ENCODE data around the gene TMC8.
"Not testable (repeated sequence)": the region's sequence is repeated elsewhere in the genome, so short reads cannot be mapped to it uniquely, and the experiment has no call there.

The TMC8 gene

DNA sequence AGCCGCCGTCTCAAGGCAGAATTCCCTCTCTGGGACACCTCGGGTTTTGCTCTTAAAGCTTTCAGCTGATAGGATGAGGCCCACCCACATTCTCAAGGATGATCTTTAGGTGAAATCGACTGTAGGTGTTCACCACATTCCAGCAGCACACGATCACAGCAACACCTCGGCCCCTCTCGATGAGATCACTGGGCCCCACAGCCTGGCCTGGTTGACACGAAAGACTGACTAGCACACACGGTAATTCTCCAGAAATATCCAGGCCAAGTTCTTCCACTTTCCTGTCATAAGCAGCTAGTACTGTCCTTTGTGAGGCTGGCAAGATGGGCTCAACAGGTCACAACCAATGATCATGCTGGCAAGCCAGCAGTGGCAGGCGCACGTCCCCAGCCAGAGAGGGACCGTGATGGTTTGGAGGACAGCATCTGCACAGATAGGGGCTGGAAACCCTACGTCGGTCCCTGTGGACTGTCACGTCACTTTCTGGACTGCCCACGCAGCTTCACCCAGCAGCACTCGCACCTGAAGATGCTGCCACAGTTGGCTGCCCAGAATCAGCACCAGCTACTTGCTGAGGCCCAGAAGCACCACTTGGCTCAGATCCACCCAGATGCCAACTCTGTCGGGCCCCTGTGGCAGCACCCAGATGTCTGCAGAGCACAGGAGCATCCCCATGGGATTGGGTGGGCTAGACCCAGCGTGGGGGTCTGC is 19.4 kb upstream of the TMC8 start:
- no peak for DNase-seq

DNA sequence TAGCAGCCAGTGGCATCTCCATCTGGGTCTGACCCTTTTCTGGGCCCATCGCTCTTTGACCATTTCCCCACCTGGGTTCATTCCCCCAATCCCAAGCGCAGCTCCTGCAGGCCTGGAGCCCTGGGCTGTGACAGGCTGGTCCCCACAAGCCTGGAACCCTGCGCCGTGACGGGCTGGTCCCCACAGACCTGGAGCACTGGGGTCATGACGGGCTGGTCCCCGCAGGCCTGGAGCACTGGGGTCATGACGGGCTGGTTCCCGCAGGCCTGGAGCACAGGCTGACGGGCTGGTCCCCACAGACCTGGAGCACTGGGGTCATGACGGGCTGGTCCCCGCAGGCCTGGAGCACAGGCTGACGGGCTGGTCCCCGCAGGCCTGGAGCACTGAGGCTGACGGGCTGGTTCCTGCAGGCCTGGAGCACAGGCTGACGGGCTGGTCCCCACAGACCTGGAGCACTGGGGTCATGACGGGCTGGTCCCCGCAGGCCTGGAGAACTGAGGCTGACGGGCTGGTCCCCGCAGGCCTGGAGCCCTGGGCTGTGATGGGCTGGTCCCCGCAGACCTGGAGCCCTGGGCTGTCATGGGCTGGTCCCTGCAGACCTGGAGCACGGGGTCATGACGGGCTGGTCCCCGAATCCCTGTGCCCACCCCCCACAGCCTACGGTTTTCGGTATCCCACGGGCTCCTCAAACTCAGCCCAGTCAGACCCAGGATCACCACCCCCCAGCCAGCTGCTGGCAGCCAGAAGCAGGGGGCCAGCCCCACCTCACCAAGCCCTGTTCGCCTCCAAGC is 18.6 kb upstream of the TMC8 start:
- DNase-seq: no peak

DNA sequence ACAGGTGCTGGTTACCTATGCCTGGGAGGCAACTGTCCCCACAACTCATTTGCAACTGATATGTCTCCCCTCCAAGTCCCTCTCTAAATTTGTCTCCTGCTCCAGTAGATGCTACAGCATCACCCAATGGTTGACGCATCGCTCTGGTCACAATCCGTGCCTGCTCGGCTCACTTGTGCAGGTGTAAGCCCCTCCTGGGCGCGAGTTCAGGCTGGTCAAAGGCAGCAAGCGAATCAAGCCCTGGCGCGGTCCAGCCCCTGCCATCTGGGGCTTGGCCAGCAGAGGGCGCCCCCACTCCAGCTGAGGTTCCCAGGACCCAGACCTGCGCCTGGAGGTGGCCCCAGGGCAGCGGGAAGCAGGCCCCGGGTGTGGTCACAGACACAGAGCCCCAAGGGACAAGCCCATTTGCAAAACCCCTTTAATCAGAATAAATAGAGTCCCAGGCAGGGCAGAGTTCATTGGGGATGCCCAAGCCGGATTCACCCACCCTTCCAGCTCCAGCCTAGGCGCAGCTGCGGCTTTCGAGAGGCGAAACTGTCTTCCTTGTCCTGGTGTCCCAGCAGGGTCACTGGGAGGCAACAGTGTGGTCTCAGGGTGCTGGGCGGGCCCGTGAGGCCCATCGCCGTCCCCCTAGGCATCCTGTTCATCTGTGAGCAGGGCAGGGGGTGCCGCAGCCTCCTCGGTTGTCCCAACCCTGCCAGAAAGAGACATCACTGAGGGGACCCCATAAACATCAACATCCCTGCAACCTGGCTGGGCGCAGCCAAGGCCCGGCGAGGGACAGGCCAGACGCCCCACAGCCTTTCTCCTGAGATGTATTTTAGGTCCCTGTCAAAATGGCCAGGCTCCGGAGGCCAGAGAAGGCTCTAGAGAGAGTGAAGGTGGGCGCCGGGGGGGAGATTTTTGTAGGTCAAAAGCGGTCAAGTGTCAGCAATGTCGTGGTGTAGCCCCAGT is 17.8 kb upstream of the TMC8 start:
- DNase-seq: peak; percentile 40

DNA sequence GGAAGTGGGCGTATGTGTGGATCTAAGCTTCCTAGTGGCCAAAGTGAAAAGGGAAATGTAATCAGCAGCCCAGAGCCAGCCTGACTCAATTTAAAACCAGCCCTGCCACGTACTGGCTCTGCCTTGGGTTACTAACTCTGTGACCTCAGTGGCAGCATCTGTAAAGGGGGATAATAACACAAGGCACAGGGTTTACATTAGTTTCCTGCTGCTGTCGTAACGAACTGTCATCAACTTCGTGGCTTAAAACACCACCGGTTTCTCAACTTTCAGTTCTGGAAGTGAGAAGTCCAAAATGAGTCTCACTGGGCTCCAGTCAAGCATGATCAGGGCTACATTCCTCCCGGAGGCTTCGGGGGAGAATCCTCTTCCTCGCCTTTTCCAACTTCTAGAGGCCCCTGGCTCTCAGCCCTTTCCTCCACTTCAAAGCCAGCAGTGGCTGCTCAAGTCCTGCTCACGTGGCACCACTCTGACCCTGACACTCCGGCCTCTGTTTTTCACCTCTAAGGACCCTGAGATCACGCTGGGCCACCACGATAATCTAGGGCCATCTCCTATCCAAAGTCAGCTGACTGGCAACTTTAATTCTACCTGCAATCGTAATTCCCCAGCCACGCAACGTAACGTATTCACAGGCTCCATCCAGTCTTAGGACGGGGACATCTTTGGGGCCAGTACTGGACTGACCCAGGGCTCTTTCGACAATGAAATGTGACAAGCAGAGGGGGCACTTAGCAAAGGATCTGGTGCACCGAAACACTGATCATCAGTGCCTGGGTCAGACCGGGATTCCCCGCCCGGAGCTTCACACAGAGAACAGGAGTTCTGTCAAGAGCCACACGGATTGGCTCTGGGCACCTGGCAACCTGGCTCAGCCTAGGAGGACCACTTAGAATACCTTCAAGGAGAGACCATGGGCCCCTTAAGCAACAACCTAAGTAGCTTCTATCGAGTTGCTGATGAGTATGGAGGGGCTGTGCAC is 16.5 kb upstream of the TMC8 start:
- DNase-seq: no peak

DNA sequence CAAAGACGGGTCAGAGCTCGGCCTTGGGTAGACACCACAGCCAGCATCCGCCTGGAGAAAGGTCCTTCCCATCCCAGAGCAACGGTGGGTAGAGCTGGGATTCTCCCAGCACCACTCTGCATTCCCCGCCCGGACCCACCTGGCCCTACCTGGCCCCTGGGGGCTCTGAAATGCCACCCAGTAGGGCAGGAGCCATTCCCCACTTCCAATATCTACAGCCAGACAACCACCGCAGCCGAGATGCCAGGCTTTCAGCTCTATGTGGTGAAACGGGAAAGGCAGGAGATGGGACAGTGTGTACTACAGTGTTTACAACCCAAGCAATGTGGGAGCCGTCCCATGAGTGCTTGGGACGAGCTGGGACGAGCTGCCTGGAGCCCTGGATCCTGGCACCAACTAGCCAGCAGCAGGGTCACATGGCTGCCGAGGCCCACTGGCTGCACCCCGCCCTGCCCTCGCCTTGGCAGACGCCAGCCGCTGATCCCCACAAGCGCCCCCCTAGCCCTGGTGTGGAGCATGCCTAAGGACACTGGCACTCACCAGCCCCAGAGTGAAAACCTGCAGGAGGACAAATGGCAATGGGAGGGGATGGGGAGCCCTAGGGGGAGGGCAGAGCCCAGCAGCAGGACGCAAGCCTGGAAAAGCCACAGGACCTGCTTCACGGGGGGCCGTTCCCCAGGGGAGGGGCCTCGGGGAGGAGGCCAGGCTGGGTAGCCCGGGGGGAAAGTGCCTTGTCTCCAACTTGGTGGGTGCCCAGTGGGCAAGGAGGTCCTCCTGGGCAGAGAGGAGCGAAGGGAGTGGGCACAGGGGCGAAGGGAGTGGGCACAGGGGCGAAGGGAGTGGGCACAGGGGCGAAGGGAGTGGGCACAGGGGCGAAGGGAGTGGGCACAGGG is 15.5 kb upstream of the TMC8 start:
- no peak for DNase-seq

DNA sequence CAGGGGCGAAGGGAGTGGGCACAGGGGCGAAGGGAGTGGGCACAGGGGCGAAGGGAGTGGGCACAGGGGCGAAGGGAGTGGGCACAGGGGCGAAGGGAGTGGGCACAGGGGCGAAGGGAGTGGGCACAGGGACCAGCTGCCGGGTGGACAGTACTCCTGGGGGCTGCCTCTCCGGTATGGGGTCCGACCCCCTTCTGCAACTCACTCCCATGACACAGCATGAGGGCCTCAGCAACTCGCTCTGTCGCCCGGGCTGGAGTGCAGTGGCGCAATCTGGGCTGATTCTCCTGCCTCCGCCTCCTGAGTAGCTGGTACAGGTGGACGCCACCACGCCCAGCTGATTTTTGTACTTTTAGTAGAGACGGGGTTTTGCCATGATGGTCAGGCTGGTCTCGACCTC is 14.8 kb upstream of the TMC8 start:
- DNase-seq: not testable (repeated sequence)

DNA sequence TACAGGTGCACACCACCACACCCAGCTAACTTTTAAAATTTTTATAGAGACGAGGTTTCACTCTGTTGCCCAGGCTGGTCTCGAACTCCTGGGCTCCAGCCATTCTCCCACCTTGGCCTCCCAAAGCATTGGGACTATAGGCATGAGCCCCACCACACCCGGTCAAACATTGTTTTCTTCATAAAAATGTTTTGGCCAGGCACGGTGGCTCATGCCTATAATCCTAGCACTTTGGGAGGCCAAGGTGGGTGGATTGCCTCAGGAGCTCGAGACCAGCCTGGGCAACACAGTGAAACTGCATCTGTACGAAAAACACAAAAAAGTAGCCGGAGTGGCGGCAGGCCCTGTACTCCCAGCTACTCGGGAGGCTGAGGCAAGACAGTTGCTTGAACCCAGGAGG is 14.2 kb upstream of the TMC8 start:
- DNase-seq: no peak

DNA sequence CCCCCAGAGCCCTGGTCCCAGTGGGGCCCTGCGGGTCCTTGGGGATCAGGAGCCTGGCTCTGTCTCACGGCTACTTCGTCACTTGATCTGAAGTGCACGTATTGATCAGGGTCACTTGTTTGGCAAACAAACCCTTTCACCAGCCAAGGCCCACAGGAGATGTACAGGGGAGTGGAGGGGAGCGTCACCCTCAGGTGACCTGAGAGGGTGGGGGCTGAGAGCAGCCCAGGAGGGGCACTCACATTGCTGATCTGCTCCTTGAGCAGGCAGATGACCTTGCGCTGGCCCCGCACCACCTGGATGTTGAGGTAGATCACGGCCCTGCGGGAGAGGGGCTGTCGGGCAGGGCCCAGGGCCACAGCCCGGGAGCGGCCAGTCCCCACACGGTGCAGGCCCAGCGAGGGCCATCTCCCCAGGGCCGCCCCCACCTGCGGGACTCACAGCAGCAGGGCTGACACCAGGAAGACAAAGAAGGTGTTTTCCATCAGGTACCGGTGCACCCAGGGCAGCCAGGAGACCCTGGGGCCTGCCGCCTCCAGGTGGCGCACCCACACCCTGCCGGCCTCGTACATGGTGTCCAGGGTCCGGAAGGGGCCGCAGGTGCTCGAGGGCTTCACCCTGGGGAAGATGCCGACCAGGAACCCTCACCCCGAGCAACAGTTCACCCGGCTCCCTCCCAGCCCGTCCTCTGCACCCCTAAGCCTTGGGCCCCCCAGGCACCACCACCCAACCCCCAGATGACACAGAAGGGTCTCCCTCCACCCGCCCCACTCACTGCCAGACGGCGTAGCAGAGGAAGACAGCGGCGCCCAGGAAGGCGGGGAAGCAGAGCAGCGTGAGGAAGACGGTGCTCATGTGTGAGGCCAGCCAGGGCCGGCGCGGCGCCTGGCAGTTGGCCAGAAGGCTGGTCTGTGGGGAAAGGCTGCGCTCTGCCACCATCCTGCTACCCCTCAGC is 13.3 kb upstream of the TMC8 start:
- DNase-seq: no peak

DNA sequence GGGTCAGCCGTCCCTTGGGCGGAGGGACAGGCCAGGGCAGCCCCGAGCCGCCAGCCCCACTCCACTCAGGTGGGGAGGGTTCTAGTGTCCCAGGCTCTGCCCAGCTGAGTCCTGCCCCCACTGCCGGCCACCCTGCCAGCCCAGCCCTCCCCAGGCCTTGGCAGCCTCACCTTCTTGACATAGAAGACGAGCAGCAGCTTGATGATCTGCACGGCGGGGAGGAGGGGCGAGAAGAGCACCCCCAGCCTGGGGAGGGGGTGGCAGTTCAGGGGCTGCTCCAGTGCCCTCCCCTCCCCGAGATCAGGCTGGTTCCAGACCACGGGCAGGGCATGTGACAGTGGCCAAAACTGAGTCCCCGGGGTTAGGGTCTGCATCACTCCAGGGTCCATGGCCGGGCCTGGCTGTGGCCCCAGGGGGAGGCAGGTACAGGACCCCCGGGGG is 11.8 kb upstream of the TMC8 start:
- no peak for DNase-seq

DNA sequence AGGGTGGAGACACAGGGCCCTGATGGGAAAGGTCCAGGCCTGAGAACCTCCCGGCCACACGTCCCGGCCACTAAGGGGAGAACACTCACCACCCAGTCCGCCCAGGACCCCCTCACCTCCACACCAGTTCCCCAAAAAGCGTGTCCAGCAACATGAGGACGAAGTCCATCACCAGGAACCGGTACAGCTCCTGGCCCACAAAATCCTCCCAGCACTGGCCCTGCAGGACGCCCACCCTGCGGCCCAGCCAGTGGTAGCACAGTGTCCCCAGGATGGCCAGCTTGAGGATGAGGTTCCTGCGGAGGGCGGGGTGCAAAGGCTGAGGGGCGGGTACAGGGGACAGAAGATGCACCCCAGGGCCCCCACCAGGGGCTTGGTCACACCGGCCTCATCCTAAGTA is 10.0 kb upstream of the TMC8 start:
- no peak for DNase-seq

DNA sequence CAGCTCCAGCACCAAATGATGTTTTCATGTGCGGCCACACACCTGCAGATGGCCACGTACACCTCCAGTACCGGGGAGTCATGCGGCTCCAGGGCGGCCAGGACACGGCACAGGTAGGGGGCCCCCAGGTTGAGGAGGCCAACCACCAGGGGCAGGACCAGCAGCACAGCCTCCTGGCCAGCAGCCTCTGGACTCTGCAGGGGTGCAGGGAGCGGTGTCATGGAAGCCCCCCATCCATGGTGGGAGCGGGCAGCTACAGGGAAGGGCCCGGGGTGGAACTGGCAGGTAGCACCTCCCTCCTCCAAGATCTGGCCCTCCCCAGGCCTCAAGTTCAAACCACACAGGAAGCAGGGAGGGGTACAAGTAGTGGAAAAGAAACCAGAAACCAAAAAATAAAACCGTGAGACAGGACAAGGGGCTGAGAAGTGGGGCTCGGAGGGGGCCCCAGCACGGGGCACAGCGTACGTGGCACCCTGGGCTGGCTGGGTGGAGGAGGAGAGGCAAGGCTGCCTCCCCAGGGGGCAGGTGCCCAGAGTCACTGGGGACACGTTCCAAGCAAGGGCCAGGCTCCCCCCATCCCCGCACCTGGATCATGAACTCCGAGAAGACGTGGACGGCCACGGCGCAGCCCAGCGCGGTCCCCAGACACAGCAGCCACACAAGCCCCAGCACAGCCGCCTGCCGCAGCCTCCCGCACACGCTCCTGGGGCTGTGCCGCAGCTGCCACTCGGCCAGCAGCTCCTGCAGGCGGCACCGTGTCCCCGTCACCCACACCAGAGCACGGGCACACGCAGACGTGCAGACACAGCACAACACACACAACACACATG is 9.4 kb upstream of the TMC8 start:
- DNase-seq: no peak

DNA sequence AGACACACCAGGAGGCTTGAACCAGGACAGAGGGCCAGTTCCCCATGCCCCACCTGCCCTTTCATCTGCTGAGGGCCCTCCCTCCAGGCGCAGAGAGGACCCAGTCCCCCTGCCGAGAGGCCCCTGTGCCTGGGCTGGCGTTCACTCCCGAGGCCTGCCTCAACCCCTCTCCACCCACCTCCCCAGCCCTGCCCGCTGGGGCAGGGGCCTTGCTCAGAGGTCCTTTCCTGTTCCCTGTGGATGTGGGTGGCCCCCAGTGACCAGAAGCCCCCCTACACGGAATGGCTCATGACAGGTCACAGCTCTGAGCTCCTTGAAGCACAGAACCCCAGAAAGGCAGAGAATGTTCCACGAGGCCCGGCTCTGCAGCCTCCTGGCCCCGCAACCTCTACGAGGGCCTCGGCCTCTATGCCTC is 8.8 kb upstream of the TMC8 start:
- DNase-seq: no peak

DNA sequence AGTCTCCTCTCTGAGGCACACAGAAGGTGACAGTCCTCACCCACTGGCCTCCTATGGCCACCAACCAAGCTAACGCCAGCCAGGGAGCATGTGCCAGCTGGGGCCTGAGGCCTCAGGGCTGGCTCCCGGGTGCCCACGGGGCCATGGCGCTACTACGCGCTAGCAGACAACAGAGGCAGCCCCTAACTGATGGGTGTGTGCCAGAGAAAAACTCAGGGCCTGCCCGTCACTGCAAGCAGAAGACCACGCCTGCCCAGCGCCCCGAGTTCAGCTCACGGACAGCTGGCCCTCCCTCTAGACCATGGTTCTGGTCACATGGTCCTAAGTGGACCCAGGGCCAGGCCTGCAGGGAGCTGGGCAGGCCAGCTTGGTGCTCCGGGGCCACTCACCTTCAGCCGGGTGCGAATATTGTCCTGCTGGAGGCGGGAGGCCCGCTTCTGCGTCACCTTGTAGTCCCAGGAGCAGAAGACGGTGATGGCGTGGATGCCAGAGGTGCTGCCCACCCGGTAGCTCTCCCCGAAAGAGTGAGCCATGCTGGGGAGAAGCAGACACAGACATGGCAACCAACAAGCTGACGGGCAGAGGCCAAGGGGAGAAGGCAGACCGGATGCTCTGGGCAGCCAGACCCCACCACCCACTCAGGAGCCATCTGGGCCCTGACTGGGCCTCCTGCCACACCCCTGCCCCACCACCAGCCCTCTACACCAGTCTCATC is 8.2 kb upstream of the TMC8 start:
- DNase-seq: no peak

DNA sequence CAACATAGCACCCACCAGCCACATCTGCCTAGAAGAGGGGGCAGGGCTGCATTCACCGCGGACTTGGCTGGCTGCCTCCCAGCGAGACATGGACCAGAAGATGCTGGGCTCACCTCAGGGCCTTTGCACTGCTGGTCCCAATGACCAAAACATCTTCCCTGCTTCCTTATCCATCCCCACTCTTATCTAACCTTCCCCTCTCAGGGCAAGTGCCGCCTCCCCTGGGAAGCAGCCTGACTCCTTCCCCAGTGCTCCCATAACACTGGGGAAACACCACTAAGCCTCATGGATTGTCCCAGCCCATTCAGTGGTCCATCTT is 7.7 kb upstream of the TMC8 start:
- DNase-seq: no peak

DNA sequence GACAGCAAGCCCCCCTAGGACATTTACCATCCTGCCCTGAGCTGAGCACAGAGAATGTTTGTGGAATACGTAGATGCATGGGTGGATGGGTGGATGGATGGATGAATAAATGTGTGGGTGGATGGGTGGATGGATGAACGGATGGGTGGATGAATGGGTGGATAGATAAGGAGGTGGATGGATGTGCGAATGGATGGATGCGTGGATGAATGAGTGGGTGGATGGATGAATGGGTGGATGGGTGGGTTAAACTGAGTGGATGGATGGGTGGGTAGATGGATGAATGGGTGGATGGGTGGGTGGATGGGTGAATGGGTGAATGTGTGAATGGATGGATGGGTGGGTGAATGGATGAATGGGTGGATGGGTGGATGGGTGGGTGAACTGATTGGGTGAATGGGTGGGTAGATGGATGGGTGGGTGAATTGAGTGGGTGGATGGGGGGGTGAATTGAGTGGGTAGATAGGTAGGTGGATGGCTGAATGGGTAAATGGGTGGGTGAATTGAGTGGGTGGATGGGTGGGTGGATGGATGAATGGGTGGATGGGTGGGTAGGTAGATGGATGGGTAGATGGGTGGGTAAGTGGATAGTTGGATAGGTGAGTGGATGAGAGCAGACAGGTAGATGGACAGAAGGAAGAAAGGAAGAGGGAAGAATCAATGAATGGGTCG is 7.2 kb upstream of the TMC8 start:
- no peak for DNase-seq

DNA sequence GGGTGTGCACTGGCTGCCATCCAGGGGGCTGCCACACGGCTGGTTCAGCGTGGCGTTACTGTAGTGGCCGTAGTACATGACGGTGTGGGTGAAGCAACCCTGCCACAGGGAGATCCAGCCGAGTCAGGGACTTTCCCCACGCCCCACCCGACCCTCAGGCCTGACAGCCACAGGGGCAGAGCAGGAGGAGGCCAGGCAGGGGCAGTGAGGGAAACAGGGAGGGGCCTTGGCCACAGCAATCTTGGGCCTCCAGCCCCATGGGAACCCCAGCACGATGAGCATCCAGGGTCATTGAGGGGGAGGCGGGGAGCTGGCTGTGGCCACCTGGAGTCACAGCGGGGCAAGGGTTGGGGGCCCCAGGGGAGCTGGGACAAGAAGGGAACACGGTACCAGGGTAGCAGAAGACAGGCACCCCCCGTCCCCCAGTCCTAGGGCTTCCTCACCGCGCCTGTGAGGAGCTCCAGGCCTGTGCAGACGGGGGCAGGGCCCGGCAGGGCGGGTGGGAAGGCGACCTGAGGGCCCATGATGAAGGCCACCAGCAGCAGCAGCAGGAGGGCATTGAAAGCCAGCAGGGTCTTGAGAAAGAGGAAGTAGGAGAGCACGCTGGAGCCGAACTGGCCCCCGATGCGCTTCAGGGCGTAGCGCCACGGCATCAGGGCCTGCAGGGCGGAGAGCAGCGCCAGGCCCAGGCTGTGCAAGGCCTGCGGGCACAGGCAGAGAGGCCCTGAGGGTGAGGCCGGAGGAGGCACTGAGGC is 6.3 kb upstream of the TMC8 start:
- DNase-seq: peak; percentile 75

DNA sequence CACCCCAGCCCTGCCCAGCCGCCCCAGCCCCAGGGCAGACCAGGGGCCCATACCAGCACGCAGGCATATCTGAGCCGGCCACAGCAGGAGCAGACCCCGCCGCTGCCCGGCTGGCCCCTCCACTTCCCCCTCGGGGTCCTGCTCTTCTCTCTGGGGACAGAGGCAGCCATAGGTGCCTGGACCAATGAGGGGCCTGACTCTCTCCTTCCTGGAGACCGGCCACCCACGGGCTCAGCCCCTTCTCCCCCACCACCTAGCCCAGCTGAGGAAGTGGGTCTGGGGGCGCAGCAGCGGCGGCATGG is 5.8 kb upstream of the TMC8 start:
- no peak for DNase-seq
